HS-27A (cell line): ENCODE results near the gene IST1.

ENCODE experiments used
- DNase-seq: peaks from one replicate; pipeline ENCODE4 v3.0.0-alpha.2; 2012; ENCODE audit warnings: low read depth, missing footprints

IST1 gene

GRCh38 chr16:71965223-71965622 is 69.9 kb downstream of the IST1 start:
- DNase-seq, result no peak

- no peak for DNase-seq
Observed at GRCh38 chr16:71966932-71967331, 71.6 kb downstream of the IST1 start.

- DNase-seq, result no peak
Observed at GRCh38 chr16:71969353-71969752, 74.0 kb downstream of the IST1 start.

- no peak for DNase-seq
Observed at GRCh38 chr16:71971571-71971970, 76.2 kb downstream of the IST1 start.

DNA sequence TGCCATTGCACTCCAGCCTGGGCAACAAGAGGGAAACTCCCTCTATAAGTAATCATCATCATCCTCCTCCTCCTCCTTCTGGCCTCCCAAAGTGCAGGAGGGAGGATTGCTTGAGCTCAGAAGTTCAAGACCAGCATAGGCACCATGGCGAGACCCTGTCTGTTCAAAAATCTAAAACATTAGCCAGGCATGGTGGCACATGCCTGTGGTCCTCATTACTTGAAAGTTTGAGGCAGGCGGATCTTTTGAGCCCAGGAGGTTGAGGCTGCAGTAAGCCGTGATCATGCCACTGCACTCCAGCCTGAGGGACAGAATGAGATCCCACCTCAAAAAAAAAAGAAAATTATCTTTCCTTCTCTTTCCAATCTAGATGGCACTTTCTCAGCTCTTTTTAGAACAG is 77.0 kb downstream of the IST1 start:
- no peak for DNase-seq

DNA sequence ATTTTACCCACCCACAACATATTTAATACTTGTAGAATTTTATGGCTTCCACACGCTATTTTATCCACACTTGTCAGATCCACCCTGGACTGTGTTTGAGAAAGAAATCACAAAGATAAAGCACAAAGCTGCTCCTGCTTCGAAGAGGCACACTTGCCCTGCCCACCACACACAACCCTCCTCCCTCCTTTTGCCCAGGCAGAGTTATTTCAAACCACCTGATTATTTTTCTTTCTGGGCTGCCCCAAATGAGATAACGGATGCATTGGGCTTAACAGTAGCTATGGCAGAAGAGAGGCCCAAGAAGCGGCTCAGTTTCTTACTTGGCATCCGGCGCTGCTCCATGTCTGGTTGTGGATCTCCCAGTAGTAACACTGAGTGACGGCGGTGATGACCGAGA is 77.7 kb downstream of the IST1 start:
- no peak for DNase-seq

- no peak for DNase-seq
Observed at GRCh38 chr16:71974068-71974818, 78.9 kb downstream of the IST1 start.
